Activated CD8-positive, alpha-beta memory T cell treated with anti-CD3 and anti-CD28 coated beads for 48 hours (primary cell): ENCODE measurements around the gene AADACL2.
"Not testable (repeated sequence)": the region's sequence is repeated elsewhere in the genome, so short reads cannot be mapped to it uniquely, and the experiment has no call there.

Source experiments
- DNase-seq, 3 experiments: peaks; one replicate each; pipeline ENCODE4 v3.0.0-alpha.2; 2020; ENCODE audit warnings: low read depth in 2 of 3, low spot score in 2 of 3

The AADACL2 gene

GRCh38 chr3:151733613-151734012, at the start of gene AADACL2:
Gene AADACL2, plus strand, starts transcription at chr3:151733927. Its CDS starts 109 bp downstream, at chr3:151734036.
- DNase-seq: no peak

GRCh38 chr3:151684094-151684493, 49.6 kb upstream of the AADACL2 start:
- DNase-seq: no peak

GRCh38 chr3:151686257-151686656, 47.5 kb upstream of the AADACL2 start:
- no peak for DNase-seq

- no peak for DNase-seq
Measured at GRCh38 chr3:151687076-151687475, 46.7 kb upstream of the AADACL2 start.

- no peak for DNase-seq
Measured at GRCh38 chr3:151688571-151688970, 45.2 kb upstream of the AADACL2 start.

GRCh38 chr3:151690645-151691044, 43.1 kb upstream of the AADACL2 start:
- no peak for DNase-seq

GRCh38 chr3:151697496-151697895, 36.2 kb upstream of the AADACL2 start:
- no peak for DNase-seq

GRCh38 chr3:151707216-151707615, 26.5 kb upstream of the AADACL2 start:
- no peak for DNase-seq

- DNase-seq: no peak
Measured at GRCh38 chr3:151708868-151709267, 24.9 kb upstream of the AADACL2 start.

- DNase-seq: no peak
Measured at GRCh38 chr3:151709847-151710246, 23.9 kb upstream of the AADACL2 start.

- no peak for DNase-seq
Measured at GRCh38 chr3:151721294-151721693, 12.4 kb upstream of the AADACL2 start.

- DNase-seq: no peak
Measured at GRCh38 chr3:151722856-151723255, 10.9 kb upstream of the AADACL2 start.

- no peak for DNase-seq
Measured at GRCh38 chr3:151724576-151725562, 8.9 kb upstream of the AADACL2 start.

- DNase-seq: no peak
Measured at GRCh38 chr3:151726016-151726415, 7.7 kb upstream of the AADACL2 start.

GRCh38 chr3:151732861-151733260, 866 bp upstream of the AADACL2 start:
- no peak for DNase-seq

GRCh38 chr3:151740581-151740980, 6.9 kb downstream of the AADACL2 start:
- no peak for DNase-seq

- DNase-seq: no peak
Measured at GRCh38 chr3:151743855-151744254, 10.1 kb downstream of the AADACL2 start.

- no peak for DNase-seq
Measured at GRCh38 chr3:151750181-151750580, 16.5 kb downstream of the AADACL2 start.

GRCh38 chr3:151750678-151751077, 17.0 kb downstream of the AADACL2 start:
- DNase-seq: no peak

GRCh38 chr3:151751161-151751560, 17.4 kb downstream of the AADACL2 start:
- DNase-seq: no peak

- no peak for DNase-seq
Measured at GRCh38 chr3:151753846-151754245, 20.1 kb downstream of the AADACL2 start.

- DNase-seq: no peak
Measured at GRCh38 chr3:151761581-151761980, 27.9 kb downstream of the AADACL2 start.

- DNase-seq: not testable (repeated sequence)
Measured at GRCh38 chr3:151764699-151765098, 31.0 kb downstream of the AADACL2 start.
